NOMO-1 treated with dmso at 0.1 percent for 144 hours (cell line): ENCODE results near the gene MAPK4.

Source experiments
- DNase-seq: peaks from one replicate; lab custom pipeline; 2025; ENCODE audit not compliant: unreplicated experiment; lab: John Stamatoyannopoulos, UW

The MAPK4 gene

DNA sequence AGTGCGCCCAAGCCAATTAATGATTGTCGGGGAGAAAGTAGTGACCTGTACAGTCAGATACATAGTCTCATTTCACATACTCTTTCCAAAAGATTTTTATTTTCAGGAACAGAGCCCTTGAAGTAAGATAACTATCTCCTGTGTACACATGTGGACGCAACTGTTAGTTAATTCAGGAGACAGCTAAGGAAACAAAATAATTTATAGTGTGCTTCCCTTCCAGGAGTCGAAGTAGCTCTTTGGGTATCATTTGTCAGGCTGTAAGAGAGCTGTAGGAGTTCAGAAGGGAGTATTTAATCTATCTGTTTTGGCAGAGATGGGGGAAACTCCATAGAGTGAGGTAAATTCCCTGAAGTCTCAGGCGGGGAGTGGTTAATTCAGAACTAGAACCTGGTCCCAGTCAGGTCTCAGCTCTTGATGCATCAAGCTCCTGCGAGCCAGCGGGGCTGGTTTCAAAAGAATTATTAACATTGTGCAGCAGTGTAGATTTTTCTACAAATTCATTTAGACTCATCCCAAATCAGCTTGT, 63.0 kb downstream of the MAPK4 start:
- no peak for DNase-seq

DNA sequence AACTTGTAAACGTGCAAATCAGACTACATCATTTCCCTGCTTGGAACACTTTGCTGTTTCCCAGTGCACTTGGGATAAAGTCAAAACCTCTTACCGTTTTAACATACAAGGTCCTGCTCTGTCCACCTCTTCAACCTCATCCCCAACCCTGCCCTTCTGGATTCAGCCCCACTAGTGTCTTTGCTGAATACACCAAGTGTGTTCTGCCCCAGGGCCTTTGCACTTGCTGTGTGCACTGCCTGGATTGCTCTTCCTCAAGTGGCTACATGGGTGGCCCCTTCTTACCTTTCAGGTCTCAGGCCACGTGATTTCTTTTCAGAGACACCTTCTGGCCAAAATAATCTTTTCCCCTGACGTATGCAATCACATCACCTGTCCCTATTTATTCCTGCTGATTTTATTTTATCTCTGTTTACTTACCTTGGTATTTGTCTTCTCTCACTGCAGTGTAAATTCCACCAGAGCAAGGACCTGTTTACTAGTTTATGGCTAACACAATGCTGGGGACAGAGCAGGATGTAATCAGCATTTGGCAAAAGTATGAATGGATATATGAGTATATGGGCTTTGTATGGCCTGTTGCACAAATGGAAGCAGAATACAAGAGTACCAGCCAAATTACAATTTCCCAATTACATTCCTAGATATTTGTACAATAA, 63.9 kb downstream of the MAPK4 start:
- DNase-seq, result no peak

DNA sequence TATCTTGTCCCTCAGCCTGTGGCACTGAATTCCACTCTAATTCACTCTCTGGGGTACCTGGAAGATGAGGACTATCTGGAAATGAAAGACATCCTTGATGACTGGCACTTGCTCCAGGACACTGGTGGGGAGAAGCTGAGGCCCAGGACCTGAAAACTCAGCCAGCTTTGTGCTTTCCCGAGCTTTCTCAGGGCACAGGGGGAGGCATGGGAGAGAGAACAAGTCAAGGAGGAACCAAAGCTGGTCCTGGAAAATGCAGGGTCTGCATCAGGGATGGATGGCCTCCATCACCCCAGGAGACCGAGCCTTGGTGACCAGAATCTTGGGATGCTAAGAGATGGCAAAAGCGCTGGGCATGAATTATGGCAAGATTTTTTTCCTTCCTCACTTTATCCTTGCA, 65.1 kb downstream of the MAPK4 start:
- DNase-seq, result no peak

DNA sequence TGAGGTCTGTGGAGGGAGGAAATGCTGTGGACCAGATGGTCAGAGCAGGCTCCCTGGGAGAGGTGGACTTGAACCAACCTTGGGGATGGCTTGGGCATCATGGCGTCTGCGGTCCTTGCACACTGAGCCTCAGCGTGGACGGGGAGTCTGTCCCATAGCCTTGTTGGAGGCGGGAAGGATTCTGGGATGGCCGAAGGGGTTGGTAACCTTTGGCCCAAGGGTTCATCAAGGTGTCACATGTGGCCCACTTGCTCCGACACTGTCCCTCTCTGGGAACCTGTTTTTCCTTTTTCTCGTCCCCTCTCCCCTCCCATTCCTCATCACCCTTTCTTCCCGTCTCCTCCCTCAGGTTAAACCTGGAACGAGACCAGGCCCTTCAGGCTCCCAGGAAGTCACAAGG, 66.4 kb downstream of the MAPK4 start:
- no peak for DNase-seq

DNA sequence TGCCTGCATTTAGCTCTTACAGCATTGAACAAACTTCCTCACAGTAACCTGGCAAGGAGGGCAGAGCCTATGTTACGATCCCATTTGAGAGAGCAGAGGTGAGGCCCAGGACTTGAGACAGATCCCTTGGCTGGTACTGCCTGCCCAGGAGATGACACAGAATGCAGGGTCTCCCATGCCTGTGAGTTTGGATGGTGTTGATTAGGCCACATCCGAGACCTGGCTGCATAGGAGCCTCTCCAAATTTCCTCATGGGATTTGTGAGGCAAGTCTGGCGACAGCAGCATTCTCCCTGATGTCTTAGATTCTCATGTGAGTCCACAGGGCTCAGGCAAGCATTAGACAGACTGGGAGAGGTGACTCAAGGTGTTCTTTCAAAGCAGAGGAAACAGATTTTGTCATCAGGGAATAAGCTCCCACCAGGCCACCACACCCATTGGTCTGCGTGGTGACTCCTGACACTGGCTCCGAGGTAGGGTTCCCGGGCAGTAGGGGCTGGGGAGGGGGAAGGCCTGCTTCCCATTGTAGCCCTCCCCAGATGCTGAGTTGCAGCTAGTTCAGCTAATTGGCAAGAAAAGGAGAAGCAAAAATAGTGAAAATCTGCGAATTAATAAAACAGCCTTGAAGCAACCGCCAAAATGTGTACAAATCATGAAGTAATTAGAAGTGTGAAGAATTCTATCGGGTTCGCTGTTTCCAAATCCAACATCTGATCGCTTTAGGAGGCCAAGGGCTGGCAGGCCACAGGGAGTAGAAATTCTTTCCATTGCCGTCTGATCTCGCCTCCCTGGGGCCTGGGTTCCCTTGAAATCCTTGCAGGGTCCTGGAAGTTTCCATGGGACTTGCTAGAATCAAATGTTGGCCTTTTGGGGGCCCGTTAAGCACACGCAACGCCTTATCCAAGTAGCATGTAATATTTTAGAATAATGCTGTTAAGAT, 68.0 kb downstream of the MAPK4 start:
- no peak for DNase-seq

DNA sequence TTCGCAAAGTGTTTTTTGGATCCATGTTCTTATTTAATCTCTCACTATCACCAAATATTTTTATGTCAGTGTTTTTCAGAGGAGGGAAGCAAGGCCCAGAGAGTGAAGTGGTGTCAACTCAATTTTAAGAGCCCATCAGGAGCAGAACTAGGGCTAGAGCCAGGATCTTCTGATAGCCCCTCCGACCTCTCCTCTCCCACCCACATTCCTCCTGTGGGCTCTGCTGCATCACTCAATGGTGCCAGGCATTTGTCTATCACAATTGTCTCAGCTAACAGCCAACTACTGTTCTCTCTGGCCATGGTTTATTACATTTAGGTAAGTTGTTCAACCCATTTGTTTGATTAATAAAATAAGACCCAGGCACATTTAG, 68.6 kb downstream of the MAPK4 start:
- DNase-seq, result no peak

DNA sequence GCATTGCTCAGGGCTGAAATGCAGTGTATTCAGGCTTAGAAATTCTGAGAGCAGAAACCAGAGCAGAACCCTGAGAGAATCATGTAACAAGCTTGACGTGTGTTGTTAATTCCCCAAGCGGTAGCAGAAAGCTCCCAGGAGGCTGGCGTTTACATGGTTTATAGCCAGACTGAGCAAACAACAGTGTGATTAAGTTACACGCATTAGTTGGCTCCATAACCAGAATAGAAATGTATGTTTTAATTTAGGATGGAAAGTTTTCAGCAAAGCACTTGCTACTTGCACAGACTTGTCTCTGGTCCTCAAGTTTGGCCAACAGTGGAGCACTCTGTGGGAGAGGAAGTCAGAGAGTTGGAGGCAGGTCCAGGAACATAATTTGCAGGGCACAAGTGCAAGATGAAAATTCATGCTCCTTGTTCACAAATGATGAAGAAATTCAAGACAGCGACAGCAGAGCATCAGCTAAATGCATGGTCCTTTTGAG, 69.3 kb downstream of the MAPK4 start:
- no peak for DNase-seq

DNA sequence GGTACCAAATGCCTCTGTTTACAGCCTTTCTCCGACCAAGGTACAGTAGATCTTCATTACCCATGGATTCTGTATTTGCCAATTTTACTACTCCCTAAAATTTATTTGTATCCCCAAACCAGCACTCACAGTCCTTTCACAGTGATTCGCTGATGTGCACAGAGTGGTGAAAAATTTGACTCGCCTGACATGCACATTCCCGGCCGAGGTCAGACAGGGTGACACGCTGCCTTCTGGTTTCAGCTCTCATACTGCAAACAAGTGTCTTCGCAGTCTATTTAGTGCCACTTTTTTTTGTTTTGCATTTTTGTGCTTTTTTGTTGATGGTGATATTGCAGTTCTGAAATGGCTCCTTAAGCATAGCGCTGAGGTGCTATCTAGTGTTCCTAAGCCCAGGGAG, 71.0 kb downstream of the MAPK4 start:
- DNase-seq, result no peak

DNA sequence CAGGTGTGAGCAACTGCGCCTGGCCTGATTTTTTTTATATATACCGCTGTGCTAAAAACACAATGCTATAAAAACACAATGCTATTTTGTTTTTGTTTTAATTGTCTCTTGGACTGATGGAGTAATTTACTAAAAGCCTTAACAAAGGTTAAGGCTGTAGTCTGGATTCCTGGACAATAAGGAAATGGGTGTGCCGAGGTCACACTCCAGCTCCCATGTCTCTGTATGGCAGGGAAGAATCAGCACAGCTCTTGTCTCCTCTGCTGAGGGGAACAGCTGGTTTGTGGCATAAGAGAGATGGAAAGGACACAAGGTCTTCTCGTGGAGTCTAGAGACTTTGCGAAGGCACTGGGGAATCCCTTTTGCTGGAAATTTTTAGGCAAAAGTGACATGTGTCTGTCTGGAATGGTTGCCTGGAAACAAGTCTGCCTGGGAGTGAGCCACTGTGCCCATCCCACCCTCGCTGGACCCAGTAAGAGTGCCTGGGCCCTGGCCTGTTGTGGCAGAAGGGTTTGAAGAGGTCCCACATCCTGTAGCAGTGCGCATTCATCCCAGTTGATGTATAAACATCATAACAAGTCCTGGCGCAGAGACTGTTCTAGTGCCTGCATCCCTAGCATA, 73.1 kb downstream of the MAPK4 start:
- no peak for DNase-seq

DNA sequence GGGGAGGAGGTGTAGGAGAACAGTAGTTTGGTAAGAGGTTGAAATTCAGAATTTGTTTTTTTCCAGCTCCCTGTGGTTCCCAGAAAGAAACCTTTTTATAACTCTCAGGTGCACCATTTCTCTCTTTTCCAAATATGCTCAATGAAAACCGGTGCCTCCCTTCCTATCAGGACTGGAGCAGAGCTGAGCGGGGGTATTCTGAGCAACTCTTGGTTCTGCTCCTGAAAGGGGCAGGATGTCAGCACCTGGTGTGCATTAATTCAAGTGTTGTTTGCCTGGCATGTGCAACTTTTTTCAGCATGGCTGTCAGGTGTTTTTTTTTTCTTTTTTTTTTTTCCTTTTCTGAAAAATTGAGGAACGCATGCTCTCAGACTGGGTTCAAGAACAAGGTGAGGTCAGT, 74.1 kb downstream of the MAPK4 start:
- DNase-seq, result no peak

DNA sequence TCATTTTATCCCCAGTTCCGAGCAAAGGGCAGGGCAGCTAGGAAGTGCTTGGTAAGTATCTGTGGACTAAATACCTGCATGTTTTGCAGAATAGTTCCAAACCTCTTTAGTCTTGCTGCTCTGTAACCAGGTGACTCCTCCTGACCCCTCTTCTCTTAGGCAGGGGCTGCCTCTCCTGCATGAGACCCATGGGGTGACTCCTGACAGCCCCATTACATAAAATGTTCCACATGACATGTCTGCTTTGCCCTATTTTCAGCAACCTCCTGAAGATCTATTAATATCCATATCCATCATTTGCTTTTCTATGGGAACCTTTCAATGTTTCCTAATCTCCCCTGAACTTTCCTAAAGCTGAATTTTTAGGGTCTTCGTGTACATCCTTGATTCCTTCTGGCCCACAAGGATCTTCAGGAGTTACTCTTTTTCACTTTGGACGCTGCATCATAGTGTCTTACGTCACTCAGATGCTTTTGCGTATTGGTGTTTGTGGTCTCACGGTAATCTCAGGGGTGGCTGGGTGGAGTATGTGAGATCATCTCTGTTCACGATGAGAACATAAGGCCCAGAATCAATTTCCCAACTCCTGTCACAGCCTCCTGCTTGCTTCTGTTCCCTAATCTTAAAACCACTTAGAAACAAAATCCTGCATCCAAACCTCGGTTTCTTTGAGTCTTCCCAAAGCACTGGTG, 76.6 kb downstream of the MAPK4 start:
- no peak for DNase-seq

DNA sequence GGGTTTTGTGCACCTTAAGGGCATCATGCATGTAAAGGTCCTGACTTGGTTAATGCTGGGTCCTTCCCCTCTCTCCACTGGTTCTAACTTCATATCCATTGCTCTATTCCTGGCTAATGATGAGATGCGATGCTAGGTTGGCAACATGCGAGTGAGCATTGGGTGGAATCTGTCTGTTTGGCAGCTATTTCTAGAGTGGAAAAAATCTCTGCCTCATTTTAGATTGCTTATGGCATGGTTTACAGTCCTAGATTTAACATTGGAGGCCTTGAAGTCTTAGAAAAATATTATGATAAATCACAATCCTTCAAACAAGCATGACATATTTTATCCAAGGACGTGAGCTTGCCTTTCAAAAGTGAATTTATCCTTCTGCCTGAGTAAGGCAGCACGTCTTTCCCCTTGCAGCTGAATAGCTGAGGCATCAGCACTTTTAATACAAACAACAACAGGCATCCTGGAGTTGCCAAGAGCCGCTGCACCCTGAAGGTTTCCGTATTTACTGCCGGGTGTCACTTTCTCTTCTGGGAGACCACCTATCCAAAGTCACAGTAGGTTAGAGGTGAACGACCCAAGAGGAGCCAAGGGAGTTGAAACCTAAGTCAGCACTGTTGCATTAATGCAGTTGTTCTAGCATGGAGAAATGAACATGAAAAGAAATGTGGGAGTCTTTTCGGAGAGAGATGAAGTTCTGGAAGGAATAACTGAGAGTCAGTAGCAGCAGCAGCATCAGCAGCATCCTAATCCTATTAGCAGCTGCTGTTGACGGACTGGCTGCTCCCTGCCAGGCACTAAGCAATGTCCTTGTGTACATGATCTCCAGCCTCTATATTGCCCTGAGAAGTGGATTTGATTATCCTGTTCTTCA, 78.4 kb downstream of the MAPK4 start:
- DNase-seq, result no peak

DNA sequence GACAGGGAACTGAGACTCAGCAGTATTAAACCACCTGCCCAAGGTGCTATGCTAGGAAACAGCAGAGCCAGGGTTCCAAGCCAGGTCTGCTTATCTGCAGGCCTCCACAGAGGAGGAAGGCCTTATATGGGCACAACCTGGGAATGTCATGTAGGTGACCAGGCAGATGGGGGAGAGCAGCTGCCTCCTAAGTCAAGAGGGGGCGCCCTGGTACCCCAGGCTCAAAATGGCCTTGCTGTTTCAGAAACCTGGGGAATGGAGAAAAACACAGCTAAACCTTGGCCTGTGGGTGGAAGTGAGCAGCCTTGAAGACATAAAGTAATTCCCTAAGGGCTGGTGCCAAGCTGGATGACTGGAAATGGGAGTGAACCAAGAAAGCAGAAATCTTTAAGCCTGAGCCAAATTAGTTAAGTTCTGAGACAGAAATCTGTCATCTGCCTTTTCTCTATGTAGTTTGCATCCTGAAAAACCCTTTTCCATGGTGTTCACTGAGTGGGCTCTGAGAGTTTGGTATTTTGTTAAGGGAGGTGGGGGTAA, 79.1 kb downstream of the MAPK4 start:
- no peak for DNase-seq

DNA sequence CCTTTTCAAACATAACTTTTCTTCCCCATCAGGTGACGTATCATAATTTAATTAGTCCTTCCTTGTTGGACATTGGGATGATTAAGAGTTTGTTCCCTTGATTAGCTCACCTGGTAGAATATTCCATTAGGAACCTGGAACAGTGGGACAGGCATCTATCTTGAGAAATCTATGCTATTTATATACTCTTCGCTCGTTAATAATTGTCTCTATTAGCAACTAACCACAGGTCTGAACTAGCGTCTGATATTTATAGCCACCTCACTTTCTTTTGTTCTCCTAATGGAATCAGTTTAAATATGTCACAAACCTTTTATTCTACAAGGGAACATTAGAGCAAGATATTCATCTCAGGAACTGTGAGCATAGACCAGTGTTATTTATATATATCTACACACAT, 79.8 kb downstream of the MAPK4 start:
- no peak for DNase-seq

DNA sequence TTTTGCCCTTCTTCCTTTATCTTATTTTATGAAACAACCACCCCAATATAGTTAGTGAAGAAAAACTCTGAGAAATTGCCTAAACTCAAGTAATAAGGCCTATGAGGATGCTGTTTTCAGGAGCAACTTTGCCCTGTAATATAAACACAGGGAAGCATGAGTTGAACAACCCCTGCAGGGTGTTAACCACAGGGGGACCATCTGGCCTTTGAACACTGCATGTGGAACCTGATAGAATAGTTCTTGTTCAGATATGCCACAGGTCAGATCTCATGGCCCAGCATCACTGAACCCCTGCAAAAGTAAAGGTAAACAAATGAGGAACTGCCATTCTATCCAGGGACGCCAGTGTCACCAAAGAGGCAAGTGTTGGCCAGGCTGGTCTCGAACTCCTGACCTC, 82.6 kb downstream of the MAPK4 start:
- no peak for DNase-seq

DNA sequence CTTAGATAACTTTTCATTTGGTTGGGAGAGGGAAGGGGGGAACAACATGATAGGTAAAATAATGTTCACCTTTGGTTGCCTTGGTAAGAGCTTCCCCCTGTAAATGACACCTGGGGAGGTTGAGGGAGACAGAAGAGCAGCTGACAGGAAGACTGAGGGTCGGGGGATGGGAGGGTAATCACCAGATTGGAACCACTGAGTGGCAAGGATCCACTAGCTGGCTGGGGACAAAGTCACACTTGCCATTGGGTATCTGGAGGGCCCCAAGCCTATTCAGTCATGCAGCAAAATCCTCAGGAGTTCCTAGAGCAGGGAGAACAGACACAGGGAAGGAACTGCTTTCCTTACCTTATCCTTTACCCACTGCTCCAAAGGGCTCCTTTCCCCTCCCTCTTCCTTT, 84.3 kb downstream of the MAPK4 start:
- no peak for DNase-seq

DNA sequence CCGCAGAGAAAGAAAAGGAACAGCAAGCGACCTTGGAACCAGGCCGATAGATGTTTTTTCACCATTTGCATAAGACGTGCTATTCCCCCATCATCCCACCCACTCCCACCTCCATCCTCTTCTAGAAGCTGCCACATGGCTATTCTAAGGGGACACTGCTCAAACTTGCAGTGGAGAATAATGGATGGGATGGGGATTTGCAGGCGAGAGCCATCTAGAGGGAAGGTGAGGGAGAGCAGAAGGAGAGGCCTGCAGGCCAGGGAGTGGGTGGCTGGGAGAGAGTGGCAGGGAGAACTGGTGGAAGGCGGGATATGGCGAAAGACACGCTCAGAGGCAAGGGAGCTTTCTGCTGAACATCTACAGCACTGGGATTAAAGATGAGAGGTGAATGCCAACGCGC, 84.9 kb downstream of the MAPK4 start:
- no peak for DNase-seq

DNA sequence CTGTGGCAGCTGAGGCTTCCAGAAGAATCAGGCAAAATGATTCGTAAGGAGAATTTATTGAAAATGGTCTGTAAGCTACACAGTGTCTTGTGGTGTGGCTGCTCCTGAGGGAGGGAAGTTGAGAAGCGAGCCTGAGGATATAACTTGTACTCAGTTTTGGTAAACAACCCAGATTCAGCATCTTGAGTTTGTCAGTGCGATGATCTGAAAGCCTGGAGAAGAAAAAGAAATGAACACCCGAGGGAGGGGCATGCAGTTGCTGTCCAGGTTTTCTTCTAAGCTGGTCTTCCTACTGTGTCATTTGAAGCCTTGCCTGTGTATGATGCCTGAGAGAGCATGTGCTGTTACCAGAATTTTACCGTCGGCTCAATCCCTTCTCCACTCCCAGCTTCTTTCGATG, 87.3 kb downstream of the MAPK4 start:
- DNase-seq, result no peak

DNA sequence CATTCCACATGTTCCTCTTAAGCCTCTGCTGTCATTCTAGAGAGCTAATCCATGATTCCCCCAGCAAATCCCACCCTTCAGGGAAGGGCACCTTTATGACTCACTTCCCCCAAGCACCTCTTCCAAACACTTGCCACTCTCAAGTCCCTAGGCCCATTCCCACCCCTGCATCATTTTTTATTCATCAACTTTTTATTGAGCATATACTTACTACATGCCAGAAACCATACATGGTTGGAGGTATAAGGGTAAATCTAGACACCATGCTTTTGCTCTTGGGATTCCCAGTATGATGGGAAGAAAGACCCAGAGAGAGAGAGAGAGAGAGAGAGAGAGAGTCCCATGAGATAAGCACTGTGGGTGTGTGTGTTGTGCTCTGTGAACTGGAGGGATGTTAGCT, 87.9 kb downstream of the MAPK4 start:
- no peak for DNase-seq

DNA sequence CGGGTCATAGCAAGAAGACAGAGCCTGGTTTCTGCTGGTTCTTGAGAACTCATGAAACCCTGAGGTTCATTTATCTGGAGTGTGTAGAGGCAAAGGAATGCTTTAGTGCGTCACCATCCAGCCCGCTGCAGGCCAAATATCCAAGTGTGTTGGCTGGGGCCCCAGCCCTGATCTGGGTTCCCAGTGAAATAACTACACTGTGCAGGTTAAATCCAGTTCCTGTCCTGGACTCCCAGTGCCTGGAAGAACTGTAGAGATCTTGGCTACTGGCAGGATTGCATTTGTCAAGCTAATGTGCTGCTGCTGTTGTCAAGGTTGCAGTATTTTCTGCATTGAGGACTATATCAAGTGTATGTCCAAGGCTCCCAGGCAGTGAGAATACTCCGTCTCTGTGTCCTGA, 89.9 kb downstream of the MAPK4 start:
- DNase-seq, result no peak
